GM04503 (cell line): ENCODE results near the gene IFT27.

ENCODE experiments used
- DNase-seq: peaks from one replicate; pipeline ENCODE4 v3.0.0-alpha.2; 2012; ENCODE audit warnings: low read depth

The IFT27 gene

GRCh38 chr22:36724836-36725235 lies 51.1 kb downstream of the IFT27 start:
- no peak for DNase-seq

GRCh38 chr22:36722055-36722454 lies 53.9 kb downstream of the IFT27 start:
- DNase-seq: no peak

GRCh38 chr22:36715647-36716046 lies 60.3 kb downstream of the IFT27 start:
- no peak for DNase-seq

- DNase-seq: no peak
Observed at GRCh38 chr22:36714110-36714509, 61.8 kb downstream of the IFT27 start.

GRCh38 chr22:36713436-36713835 lies 62.5 kb downstream of the IFT27 start:
- DNase-seq: no peak
